ENCODE measurements around the gene CD3E. TPM values are rescaled to one million over a fixed set of nuclear protein-coding genes. Genes with fewer than 3 reads are reported as not detected.

The CD3E gene
- total and polyA plus RNA-seq, 2 of the 8 experiments (the other 6 are each of a cell fraction or from before 2014, with no cell fraction given) = not detected

DNA sequence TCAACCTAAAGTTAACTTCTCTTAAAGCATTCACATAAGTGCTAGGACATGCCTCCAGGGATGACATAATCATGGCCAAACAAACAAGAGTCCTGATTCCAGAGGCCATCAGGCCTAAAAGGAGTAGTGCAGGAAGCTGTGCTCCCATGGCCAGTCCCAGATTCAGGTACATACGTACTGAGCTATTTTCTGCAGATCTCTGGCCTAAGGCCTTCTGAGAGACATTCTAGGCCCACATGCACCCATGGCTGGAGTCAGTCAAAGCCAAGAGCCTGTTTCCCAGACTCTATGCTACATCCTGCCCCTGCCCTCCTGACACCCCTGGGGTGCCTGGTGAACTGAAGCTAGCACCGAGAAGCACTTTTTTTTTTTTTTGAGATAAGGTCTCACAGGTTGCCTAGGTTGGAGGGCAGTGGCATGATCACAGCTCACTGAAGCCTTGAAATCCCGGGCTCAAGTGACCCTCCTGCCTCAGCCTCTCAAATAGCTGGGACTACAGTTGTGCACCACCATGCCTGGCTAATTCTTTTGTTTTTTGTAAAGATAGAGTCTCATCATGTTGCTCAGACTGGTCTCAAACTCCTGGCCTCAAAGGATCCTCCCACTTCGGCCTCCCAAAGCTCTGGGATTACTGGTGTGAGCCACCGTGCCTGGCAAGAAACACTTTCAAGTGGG is 37.4 kb downstream of the CD3E start (continued):
- TF ChIP-seq, protein P1, sequence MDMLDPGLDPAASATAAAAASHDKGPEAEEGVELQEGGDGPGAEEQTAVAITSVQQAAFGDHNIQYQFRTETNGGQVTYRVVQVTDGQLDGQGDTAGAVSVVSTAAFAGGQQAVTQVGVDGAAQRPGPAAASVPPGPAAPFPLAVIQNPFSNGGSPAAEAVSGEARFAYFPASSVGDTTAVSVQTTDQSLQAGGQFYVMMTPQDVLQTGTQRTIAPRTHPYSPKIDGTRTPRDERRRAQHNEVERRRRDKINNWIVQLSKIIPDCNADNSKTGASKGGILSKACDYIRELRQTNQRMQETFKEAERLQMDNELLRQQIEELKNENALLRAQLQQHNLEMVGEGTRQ (IDR thresholded peaks at IDR 0.05; ENCODE audit: low read length) = no peak
- TF ChIP-seq BRCA1 (IDR thresholded peaks at IDR 0.05; ENCODE audit: low read depth, low read length) (no peak), HDAC6 (IDR thresholded peaks at IDR 0.05; ENCODE audit: low read depth, low read length) (no peak)

Measured in H1 (cell line).